IPS-18c (cell line): ENCODE results near the gene REL.

Experiments
- H3K4me3 ChIP-seq: 2 replicates; pipeline ENCODE4 v1.7.0; 2013; ENCODE audit warnings: low read depth, mild to moderate bottlenecking, low read length, moderate library complexity; ENCODE audit not compliant: insufficient read depth
- H3K9me3 ChIP-seq: one replicate; pipeline ENCODE4 v1.6.1; 2013; ENCODE audit warnings: mild to moderate bottlenecking, low read length, moderate library complexity; ENCODE audit not compliant: control insufficient read depth, insufficient read depth

REL gene

DNA sequence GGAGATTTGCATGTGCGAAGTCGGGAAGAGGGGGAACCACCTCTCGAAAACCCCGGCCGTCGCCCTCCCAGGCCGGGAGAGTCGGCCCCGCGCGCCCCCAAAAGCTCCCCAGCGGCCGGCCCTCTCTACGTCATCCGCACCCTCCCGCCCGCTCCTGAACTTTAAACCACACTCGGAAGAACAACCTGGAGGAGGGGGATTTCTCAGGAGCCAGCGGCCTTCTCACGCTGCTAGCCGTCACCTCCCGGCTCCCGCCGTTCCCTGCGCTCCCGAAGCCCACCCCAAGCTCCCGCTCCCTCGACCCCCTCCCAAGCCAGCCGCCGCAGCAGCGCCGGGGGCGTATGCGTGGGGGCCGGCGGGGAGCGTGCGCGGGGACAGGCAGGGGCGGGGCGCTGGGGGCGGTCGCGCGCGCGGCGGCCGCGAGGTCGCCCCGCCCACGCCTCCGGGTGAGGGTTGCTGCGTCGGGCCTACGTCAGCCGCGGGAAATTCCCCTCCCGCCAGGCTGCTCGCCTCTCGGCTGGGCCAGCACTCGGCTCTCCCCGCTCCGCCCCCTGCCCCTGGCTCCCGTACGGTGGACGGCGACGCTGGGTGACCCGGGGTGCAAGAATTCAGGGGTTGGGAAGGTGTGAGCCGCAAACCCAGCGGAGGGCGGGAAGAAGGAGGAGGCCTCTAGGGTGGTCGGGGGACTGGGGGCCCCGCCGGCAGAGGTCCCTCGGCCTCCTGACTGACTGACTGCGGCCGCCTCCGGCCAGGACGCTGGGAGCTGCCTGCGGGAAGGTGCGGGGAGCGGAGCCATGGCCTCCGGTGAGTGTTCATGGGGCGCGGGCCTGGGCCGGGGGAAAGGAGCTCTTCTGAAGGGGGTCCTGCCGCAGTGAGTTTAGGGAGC, at the start of gene REL:
Gene REL, plus strand, starts transcription at position 528 of the 886 bp plus-strand sequence. Its CDS starts 267 bp downstream, at position 795.
- peak within 1 kb of the TSS; percentile 83 for H3K4me3 ChIP-seq
- H3K9me3 ChIP-seq: no peaks in the 10 kb centered on the region

DNA sequence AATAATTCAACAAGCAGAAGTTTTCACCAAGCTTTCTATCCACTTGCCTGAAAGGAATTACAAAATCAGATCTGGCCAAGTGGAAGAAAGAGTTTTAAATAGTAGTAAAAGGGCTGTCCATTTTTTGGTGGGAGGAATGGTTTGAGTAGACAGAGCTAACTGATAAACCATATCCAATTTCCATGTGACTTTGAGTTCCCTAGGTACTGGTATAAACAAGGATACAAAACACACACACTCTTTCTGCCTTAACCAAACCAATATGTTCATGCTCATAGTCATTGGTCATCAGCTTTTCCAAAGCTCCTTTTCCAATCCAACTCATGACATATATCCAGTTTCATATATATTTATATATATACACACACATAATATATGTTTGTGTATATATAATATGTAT, 49.5 kb upstream of the REL start:
- no peaks in the 10 kb centered on the region for H3K9me3 ChIP-seq

DNA sequence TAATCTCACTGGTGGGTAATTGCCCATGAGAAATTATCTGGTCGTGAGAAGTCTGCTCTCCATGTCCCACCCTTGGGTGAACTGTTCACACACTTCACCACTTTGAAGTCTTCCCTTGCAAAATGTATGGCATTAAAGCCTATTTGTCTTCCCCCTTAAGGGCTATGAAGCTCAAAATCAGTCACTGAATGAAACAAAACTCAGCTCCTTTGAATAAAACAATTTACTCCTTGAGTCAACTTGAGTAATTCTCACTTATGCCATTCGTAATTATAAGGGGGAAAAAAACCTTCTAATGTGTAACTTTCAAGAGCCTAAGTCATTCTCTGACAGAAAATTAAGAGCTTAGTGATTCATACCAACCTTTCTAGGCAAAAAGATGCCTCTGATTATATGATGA, 48.8 kb upstream of the REL start:
- Histone ChIP-seq H3K4me3 (no peak overlapping the region), H3K9me3 (no peaks in the 10 kb centered on the region)

More for the DNA sequence above, 49.5 kb upstream of the REL start:
- no peak overlapping the region for H3K4me3 ChIP-seq

DNA sequence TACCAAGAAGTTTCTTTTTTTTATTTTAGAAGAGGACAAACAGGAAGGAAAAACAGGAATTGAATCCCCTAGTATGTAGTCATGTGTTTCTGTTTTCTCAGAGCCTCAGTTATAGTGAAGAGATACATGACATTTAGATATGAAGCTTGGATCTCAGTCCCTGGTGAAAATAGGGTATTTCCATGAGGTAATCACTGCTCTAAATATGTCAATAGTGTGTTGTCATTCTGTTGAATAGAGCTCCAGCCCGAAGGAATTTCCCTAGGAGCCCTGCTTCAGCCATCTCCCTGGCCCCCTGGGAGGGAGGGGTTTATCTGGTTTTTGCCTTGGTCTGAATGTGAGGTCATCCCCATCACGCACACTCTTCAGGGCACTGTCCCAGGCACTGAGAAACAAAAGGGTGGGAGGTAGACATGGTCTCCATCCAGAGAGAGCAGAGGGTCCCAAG, 47.1 kb upstream of the REL start:
- Histone ChIP-seq H3K9me3 (no peaks in the 10 kb centered on the region), H3K4me3 (no peak overlapping the region)

- Histone ChIP-seq H3K9me3 (no peaks in the 10 kb centered on the region), H3K4me3 (no peak overlapping the region)
Measured at GRCh38 chr2:60836491-60836890, 44.9 kb upstream of the REL start.

GRCh38 chr2:60837123-60837522, 44.3 kb upstream of the REL start:
- H3K4me3 ChIP-seq: no peak overlapping the region
- H3K9me3 ChIP-seq: no peaks in the 10 kb centered on the region

DNA sequence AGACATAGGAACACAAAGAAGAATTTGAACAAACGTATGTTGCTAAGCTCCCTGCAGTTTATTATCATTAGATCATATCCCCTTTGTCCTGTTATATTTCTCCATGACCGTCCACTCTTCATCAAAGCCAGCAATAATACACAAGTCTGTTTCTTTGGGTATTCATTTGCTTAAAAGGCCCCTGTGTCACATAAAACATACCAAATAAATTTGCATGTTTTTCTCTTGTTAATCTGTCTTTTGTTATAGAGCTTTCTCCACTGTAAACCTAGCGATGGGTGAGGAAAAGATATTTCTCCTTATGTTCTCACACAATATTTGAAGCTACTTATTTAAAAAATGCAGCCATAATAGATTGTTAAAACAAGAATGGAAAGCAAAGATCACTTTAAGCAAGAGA, 42.9 kb upstream of the REL start:
- Histone ChIP-seq H3K9me3 (no peaks in the 10 kb centered on the region), H3K4me3 (no peak overlapping the region)

DNA sequence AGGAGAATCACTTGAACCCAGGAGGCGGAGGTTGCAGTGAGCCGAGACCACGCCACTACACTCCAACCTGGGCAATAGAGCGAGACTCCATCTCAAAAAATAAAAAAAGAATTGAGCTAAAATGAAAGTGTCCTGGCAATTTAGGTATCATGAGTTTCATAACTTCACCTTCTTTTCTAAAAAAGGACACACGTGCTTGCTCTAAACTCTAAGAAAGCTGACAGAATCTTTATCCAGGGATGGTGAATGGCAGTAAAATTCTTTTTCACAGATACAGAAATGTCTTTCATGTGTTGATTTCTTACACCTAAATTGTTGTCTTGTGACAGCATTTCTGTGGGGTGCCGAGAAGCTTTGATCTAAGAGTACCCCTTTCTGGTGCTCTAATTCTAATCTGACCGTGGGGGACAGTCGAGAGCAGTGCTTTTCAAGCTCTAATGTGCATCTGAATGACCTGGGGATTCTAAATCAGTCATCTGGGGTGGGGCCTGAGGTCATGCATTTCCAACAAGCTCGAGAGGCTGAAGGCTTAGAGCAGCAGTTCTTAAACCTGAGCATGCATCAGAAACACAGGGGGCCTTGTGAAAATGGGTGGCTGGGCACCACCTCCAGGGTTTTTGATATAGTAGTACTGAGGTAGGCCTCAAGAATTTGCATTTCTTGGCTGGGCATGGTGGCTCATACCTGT, 42.1 kb upstream of the REL start:
- no peak overlapping the region for H3K4me3 ChIP-seq

DNA sequence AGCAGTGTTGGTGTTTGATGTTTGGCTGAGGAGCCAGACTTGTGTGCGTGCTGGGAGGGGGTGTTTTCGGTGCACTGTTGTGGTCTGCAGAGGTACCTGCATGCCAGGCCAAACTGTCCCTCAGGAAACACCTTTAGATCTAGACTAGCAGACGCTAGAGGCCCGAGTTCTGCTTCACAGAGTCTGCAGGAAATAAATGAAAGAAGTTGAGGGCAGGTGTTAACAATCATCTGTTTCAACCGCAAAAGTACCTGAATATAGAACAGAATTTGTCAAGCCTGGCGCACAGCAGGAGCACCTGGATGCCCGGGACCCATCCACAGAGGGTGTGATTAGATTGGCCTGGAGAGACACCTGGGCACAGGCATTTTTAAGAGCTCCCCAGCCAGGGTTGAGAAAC, 40.5 kb upstream of the REL start:
- Histone ChIP-seq H3K9me3 (no peaks in the 10 kb centered on the region), H3K4me3 (no peak overlapping the region)

More for the DNA sequence above, 42.1 kb upstream of the REL start:
- H3K9me3 ChIP-seq: no peaks in the 10 kb centered on the region

GRCh38 chr2:60843006-60843405, 38.4 kb upstream of the REL start:
- H3K4me3 ChIP-seq: no peak overlapping the region
- H3K9me3 ChIP-seq: no peaks in the 10 kb centered on the region

DNA sequence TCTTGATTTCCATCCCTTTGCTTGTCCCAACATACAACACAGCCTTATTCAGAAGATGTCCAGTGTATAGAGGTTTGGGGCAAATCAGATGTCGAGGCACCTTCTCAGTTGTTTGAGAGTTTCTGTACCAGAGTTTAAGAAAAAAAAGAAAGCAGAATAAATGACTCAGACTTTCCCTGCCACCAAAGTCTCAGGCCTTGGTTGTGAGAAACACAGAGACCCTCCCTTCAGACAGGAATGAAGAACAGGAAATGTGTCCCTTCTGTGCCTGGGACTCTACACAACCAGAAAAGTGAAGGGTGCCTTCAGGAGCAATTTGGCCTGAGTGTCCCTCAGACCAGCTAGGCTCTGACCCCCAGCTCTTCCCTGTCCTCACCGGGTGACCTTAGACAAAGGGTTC, 37.3 kb upstream of the REL start:
- H3K4me3 ChIP-seq: no peak overlapping the region

GRCh38 chr2:60847854-60848253, 33.5 kb upstream of the REL start:
- H3K4me3 ChIP-seq: no peak overlapping the region
- H3K9me3 ChIP-seq: no peaks in the 10 kb centered on the region

More for the DNA sequence above, 37.3 kb upstream of the REL start:
- H3K9me3 ChIP-seq: no peaks in the 10 kb centered on the region

GRCh38 chr2:60849187-60849586, 32.2 kb upstream of the REL start:
- Histone ChIP-seq H3K4me3 (no peak overlapping the region), H3K9me3 (no peaks in the 10 kb centered on the region)

GRCh38 chr2:60852282-60852860, 29.0 kb upstream of the REL start:
- no peaks in the 10 kb centered on the region for H3K9me3 ChIP-seq
- no peak overlapping the region for H3K4me3 ChIP-seq

DNA sequence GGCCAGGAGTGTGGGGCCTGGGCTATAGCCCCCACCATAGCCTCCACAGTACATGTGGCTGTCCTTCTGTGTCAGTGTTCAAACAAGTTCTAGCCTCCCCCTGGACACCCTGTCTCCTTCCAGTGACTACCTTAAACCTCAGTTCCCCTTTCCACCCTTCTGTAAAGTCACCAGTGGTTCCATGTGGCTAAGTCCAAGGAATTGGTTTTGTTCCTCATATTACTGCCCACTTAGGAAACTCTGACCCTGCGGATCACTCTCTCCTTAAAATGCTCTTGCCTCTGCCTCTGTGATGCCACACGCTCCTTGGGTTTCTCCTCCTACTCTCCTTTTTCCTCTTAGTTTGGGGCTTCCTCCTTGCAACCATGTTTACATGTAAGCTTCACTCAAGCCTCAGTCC, 27.8 kb upstream of the REL start:
- Histone ChIP-seq H3K4me3 (no peak overlapping the region), H3K9me3 (no peaks in the 10 kb centered on the region)

DNA sequence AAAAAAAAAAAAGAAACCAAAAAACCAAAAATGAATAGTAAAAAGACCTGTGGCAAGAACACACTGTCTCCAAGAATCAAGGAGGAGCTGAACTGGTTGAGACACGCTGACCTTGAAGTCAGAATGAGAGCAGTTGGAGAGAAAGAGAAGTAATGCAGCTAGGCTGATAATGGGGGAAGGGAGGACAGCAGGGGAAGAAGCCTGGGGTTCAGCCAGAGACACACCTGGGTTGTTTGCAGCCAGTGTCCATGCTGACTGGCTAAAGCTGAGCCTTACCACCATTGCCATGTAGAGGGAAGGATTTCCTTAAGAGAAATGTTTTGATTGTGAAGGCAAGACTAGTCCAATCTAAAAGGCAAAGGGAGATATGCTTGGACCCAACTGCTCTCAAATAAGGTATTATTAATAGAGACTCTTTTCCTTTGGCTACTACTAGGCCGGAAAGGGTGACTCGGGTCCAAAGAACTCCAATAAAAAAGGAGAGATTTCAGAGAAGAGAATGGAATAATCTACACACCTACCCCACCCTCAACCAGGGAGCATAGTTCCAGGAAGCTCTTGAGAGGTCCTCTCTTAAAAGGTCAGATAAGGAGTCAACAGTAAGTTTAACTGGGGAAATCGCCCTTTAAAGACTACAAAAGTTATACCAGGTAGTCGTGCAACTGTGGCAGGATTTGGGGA, 25.2 kb upstream of the REL start:
- H3K9me3 ChIP-seq: no peaks in the 10 kb centered on the region
- H3K4me3 ChIP-seq: no peak overlapping the region

GRCh38 chr2:60857056-60857455, 24.3 kb upstream of the REL start:
- Histone ChIP-seq H3K9me3 (no peaks in the 10 kb centered on the region), H3K4me3 (no peak overlapping the region)
